ENCODE results near the gene STK38.

Gene STK38

GRCh38 chr6:36523451-36523850 lies 23.8 kb downstream of the STK38 start:
- no peak for DNase-seq (ENCODE audit: low read depth)

GRCh38 chr6:36519352-36519751 lies 27.9 kb downstream of the STK38 start:
- DNase-seq (ENCODE audit: low read depth), result no peak

GRCh38 chr6:36517408-36517807 lies 29.9 kb downstream of the STK38 start:
- DNase-seq (ENCODE audit: low read depth), result no peak

GRCh38 chr6:36516988-36517387 lies 30.3 kb downstream of the STK38 start:
- no peak for DNase-seq (ENCODE audit: low read depth)

- no peak for DNase-seq (ENCODE audit: low read depth)
Measured at GRCh38 chr6:36516559-36516958, 30.7 kb downstream of the STK38 start.

GRCh38 chr6:36515844-36516243 lies 31.4 kb downstream of the STK38 start:
- no peak for DNase-seq (ENCODE audit: low read depth)

GRCh38 chr6:36514554-36515456 lies 32.5 kb downstream of the STK38 start:
- DNase-seq (ENCODE audit: low read depth), result no peak

- no peak for DNase-seq (ENCODE audit: low read depth)
Measured at GRCh38 chr6:36510365-36510764, 36.9 kb downstream of the STK38 start.

GRCh38 chr6:36508532-36508931 lies 38.7 kb downstream of the STK38 start:
- DNase-seq (ENCODE audit: low read depth), result no peak

- no peak for DNase-seq (ENCODE audit: low read depth)
Measured at GRCh38 chr6:36506611-36507010, 40.7 kb downstream of the STK38 start.

GRCh38 chr6:36505744-36506534 lies 41.3 kb downstream of the STK38 start:
- no peak for DNase-seq (ENCODE audit: low read depth)

- no peak for DNase-seq (ENCODE audit: low read depth)
Measured at GRCh38 chr6:36504982-36505381, 42.3 kb downstream of the STK38 start.

GRCh38 chr6:36504181-36504580 lies 43.1 kb downstream of the STK38 start:
- DNase-seq (ENCODE audit: low read depth), result no peak

GRCh38 chr6:36501686-36502085 lies 45.6 kb downstream of the STK38 start:
- no peak for DNase-seq (ENCODE audit: low read depth)

- DNase-seq (ENCODE audit: low read depth), result no peak
Measured at GRCh38 chr6:36499918-36500317, 47.4 kb downstream of the STK38 start.

- no peak for DNase-seq (ENCODE audit: low read depth)
Measured at GRCh38 chr6:36495086-36495485, 52.2 kb downstream of the STK38 start.

GRCh38 chr6:36493859-36494258 lies 53.4 kb downstream of the STK38 start:
- DNase-seq (ENCODE audit: low read depth), result no peak

- DNase-seq (ENCODE audit: low read depth), result no peak
Measured at GRCh38 chr6:36493319-36493718, 54.0 kb downstream of the STK38 start.

- no peak for DNase-seq (ENCODE audit: low read depth)
Measured at GRCh38 chr6:36492621-36493020, 54.7 kb downstream of the STK38 start.

GRCh38 chr6:36492092-36492491 lies 55.2 kb downstream of the STK38 start:
- no peak for DNase-seq (ENCODE audit: low read depth)

- DNase-seq (ENCODE audit: low read depth), result no peak
Measured at GRCh38 chr6:36491378-36491965, 55.8 kb downstream of the STK38 start.

GRCh38 chr6:36489426-36489825 lies 57.9 kb downstream of the STK38 start:
- no peak for DNase-seq (ENCODE audit: low read depth)

- DNase-seq (ENCODE audit: low read depth), result no peak
Measured at GRCh38 chr6:36488221-36488620, 59.1 kb downstream of the STK38 start.
